OCI-LY1 (cell line): ENCODE data around the gene RALGPS1.

Source experiments
- EZH2 ChIP-seq: fragments of 200-600 bp; sonication (generic), shearing (Covaris generic); IDR thresholded peaks from 2 replicates; pipeline ENCODE4 v1.8.0; 2017; ENCODE audit warnings: borderline replicate concordance, mixed run types, mild to moderate bottlenecking, antibody characterized with exemption, low read length, moderate library complexity, mixed read lengths
- TF ChIP-seq, protein P1 (sequence below): fragments of 200-600 bp; sonication (generic), shearing (Covaris generic); IDR thresholded peaks from 2 replicates; pipeline ENCODE4 v1.5.1; 2017; ENCODE audit warnings: mild to moderate bottlenecking, antibody characterized with exemption, low read length, moderate library complexity, mixed read lengths

DNA sequence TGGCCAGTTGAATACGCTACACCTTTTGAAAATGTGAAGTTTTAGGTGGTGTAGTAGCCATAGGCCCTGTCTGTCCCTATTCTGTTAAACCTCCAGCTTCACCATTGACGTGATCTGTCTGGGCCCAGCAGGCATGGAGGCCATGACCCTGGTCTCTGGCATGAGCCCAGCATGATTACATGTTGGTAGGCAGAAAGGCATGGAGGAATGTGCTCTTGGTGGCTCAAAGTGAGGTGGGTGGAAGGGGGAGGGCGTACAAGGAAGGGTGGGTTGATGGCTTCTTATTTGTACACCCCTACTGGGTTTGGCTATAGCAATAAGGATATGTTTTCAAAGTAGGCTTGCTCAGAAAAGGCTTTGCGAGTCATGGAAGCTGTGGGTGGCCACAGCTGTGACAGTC lies 23.7 kb downstream of the RALGPS1 start:
- TF ChIP-seq, protein P1, sequence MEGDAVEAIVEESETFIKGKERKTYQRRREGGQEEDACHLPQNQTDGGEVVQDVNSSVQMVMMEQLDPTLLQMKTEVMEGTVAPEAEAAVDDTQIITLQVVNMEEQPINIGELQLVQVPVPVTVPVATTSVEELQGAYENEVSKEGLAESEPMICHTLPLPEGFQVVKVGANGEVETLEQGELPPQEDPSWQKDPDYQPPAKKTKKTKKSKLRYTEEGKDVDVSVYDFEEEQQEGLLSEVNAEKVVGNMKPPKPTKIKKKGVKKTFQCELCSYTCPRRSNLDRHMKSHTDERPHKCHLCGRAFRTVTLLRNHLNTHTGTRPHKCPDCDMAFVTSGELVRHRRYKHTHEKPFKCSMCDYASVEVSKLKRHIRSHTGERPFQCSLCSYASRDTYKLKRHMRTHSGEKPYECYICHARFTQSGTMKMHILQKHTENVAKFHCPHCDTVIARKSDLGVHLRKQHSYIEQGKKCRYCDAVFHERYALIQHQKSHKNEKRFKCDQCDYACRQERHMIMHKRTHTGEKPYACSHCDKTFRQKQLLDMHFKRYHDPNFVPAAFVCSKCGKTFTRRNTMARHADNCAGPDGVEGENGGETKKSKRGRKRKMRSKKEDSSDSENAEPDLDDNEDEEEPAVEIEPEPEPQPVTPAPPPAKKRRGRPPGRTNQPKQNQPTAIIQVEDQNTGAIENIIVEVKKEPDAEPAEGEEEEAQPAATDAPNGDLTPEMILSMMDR = no peak
- TF ChIP-seq EZH2 = no peak
